ENCODE measurements around the gene GNE.
A peak's percentile ranks its signal among the peaks of the same experiment; 100 is the strongest.

GNE gene

GRCh38 chr9:36222449-36222848 lies 35.8 kb downstream of the GNE start:
- no peak for DNase-seq (ENCODE audit: low read depth)
- Histone ChIP-seq H3K9ac (ENCODE audit: low read length) (no peak overlapping the region), H3K27me3 (replicated peaks; ENCODE audit: control insufficient read depth, insufficient read depth, low read length) (no peaks in the 10 kb centered on the region), H3K4me3 (ENCODE audit: low read length) (no peak overlapping the region), H3K36me3 (ENCODE audit: control insufficient read depth, insufficient read depth, low read length, severe bottlenecking) (peaks cover 95% of the 10 kb centered on the region), H3K9me3 (ENCODE audit: control insufficient read depth, low read length) (peaks cover 5% of the 10 kb centered on the region), H3K4me1 (ENCODE audit: control insufficient read depth, insufficient read depth, low read length) (no peaks in the 10 kb centered on the region)

- Histone ChIP-seq H3K4me1 (ENCODE audit: control insufficient read depth, insufficient read depth, low read length) (no peaks in the 10 kb centered on the region), H3K4me3 (ENCODE audit: low read length) (no peak overlapping the region), H3K36me3 (ENCODE audit: control insufficient read depth, insufficient read depth, low read length, severe bottlenecking) (peaks cover 94% of the 10 kb centered on the region), H3K9me3 (ENCODE audit: control insufficient read depth, low read length) (peaks cover 5% of the 10 kb centered on the region), H3K9ac (ENCODE audit: low read length) (no peak overlapping the region), H3K27me3 (replicated peaks; ENCODE audit: control insufficient read depth, insufficient read depth, low read length) (no peaks in the 10 kb centered on the region)
- no peak for DNase-seq (ENCODE audit: low read depth)
These were observed 36.6 kb downstream of the GNE start for GRCh38 chr9:36221667-36222066.

GRCh38 chr9:36218411-36218901 lies 39.8 kb downstream of the GNE start:
- no peak overlapping the region for H3K4me3 ChIP-seq (ENCODE audit: low read length)
- peaks cover 27% of the 10 kb centered on the region for H3K4me1 ChIP-seq (ENCODE audit: control insufficient read depth, insufficient read depth, low read length)
- H3K9me3 ChIP-seq (ENCODE audit: control insufficient read depth, low read length), result peaks cover 5% of the 10 kb centered on the region
- no peak overlapping the region for H3K9ac ChIP-seq (ENCODE audit: low read length)
- no peak for DNase-seq (ENCODE audit: low read depth)
- peaks cover 81% of the 10 kb centered on the region for H3K36me3 ChIP-seq (ENCODE audit: control insufficient read depth, insufficient read depth, low read length, severe bottlenecking)
- no peaks in the 10 kb centered on the region for H3K27me3 ChIP-seq (replicated peaks; ENCODE audit: control insufficient read depth, insufficient read depth, low read length)

GRCh38 chr9:36218011-36218410 lies 40.2 kb downstream of the GNE start:
- DNase-seq (ENCODE audit: low read depth), result no peak
- peaks cover 5% of the 10 kb centered on the region for H3K9me3 ChIP-seq (ENCODE audit: control insufficient read depth, low read length)
- H3K9ac ChIP-seq (ENCODE audit: low read length), result no peak overlapping the region
- peaks cover 81% of the 10 kb centered on the region for H3K36me3 ChIP-seq (ENCODE audit: control insufficient read depth, insufficient read depth, low read length, severe bottlenecking)
- peaks cover 30% of the 10 kb centered on the region for H3K4me1 ChIP-seq (ENCODE audit: control insufficient read depth, insufficient read depth, low read length)
- H3K4me3 ChIP-seq (ENCODE audit: low read length), result no peak overlapping the region
- no peaks in the 10 kb centered on the region for H3K27me3 ChIP-seq (replicated peaks; ENCODE audit: control insufficient read depth, insufficient read depth, low read length)

GRCh38 chr9:36217256-36217968 lies 40.8 kb downstream of the GNE start:
- no peak overlapping the region for H3K9ac ChIP-seq (ENCODE audit: low read length)
- peaks cover 81% of the 10 kb centered on the region for H3K36me3 ChIP-seq (ENCODE audit: control insufficient read depth, insufficient read depth, low read length, severe bottlenecking)
- H3K27me3 ChIP-seq (replicated peaks; ENCODE audit: control insufficient read depth, insufficient read depth, low read length), result no peaks in the 10 kb centered on the region
- peaks cover 1% of the 10 kb centered on the region for H3K9me3 ChIP-seq (ENCODE audit: control insufficient read depth, low read length)
- DNase-seq (ENCODE audit: low read depth), result no peak
- peaks cover 36% of the 10 kb centered on the region for H3K4me1 ChIP-seq (ENCODE audit: control insufficient read depth, insufficient read depth, low read length)
- no peak overlapping the region for H3K4me3 ChIP-seq (ENCODE audit: low read length)

GRCh38 chr9:36214571-36214970 lies 43.7 kb downstream of the GNE start:
- no peak overlapping the region for H3K4me3 ChIP-seq (ENCODE audit: low read length)
- H3K9me3 ChIP-seq (ENCODE audit: control insufficient read depth, low read length), result no peaks in the 10 kb centered on the region
- H3K36me3 ChIP-seq (ENCODE audit: control insufficient read depth, insufficient read depth, low read length, severe bottlenecking), result peaks cover 84% of the 10 kb centered on the region
- peak; percentile 51 for DNase-seq (ENCODE audit: low read depth)
- peaks cover 48% of the 10 kb centered on the region for H3K4me1 ChIP-seq (ENCODE audit: control insufficient read depth, insufficient read depth, low read length)
- H3K27me3 ChIP-seq (replicated peaks; ENCODE audit: control insufficient read depth, insufficient read depth, low read length), result no peaks in the 10 kb centered on the region
- H3K9ac ChIP-seq (ENCODE audit: low read length), result no peak overlapping the region

- no peaks in the 10 kb centered on the region for H3K27me3 ChIP-seq (replicated peaks; ENCODE audit: control insufficient read depth, insufficient read depth, low read length)
- peaks cover 50% of the 10 kb centered on the region for H3K4me1 ChIP-seq (ENCODE audit: control insufficient read depth, insufficient read depth, low read length)
- no peak for DNase-seq (ENCODE audit: low read depth)
- no peak overlapping the region for H3K9ac ChIP-seq (ENCODE audit: low read length)
- H3K36me3 ChIP-seq (ENCODE audit: control insufficient read depth, insufficient read depth, low read length, severe bottlenecking), result peaks cover 84% of the 10 kb centered on the region
- no peak overlapping the region for H3K4me3 ChIP-seq (ENCODE audit: low read length)
- H3K9me3 ChIP-seq (ENCODE audit: control insufficient read depth, low read length), result no peaks in the 10 kb centered on the region
These were observed 44.3 kb downstream of the GNE start for GRCh38 chr9:36213989-36214388.

GRCh38 chr9:36213387-36213786 lies 44.9 kb downstream of the GNE start:
- H3K4me1 ChIP-seq (ENCODE audit: control insufficient read depth, insufficient read depth, low read length), result peaks cover 56% of the 10 kb centered on the region
- no peak overlapping the region for H3K9ac ChIP-seq (ENCODE audit: low read length)
- H3K27me3 ChIP-seq (replicated peaks; ENCODE audit: control insufficient read depth, insufficient read depth, low read length), result no peaks in the 10 kb centered on the region
- H3K9me3 ChIP-seq (ENCODE audit: control insufficient read depth, low read length), result no peaks in the 10 kb centered on the region
- peaks cover 84% of the 10 kb centered on the region for H3K36me3 ChIP-seq (ENCODE audit: control insufficient read depth, insufficient read depth, low read length, severe bottlenecking)
- H3K4me3 ChIP-seq (ENCODE audit: low read length), result no peak overlapping the region
- DNase-seq (ENCODE audit: low read depth), result no peak

- Histone ChIP-seq H3K9me3 (ENCODE audit: control insufficient read depth, low read length) (no peaks in the 10 kb centered on the region), H3K4me1 (ENCODE audit: control insufficient read depth, insufficient read depth, low read length) (peaks cover 72% of the 10 kb centered on the region), H3K9ac (ENCODE audit: low read length) (no peak overlapping the region), H3K27me3 (replicated peaks; ENCODE audit: control insufficient read depth, insufficient read depth, low read length) (no peaks in the 10 kb centered on the region), H3K36me3 (ENCODE audit: control insufficient read depth, insufficient read depth, low read length, severe bottlenecking) (peaks cover 86% of the 10 kb centered on the region), H3K4me3 (ENCODE audit: low read length) (no peak overlapping the region)
- DNase-seq (ENCODE audit: low read depth), result no peak
These were observed 46.7 kb downstream of the GNE start for GRCh38 chr9:36211510-36211909.

GRCh38 chr9:36210722-36211121 lies 47.5 kb downstream of the GNE start:
- no peaks in the 10 kb centered on the region for H3K27me3 ChIP-seq (replicated peaks; ENCODE audit: control insufficient read depth, insufficient read depth, low read length)
- peaks cover 89% of the 10 kb centered on the region for H3K36me3 ChIP-seq (ENCODE audit: control insufficient read depth, insufficient read depth, low read length, severe bottlenecking)
- no peak overlapping the region for H3K9ac ChIP-seq (ENCODE audit: low read length)
- DNase-seq (ENCODE audit: low read depth), result no peak
- H3K9me3 ChIP-seq (ENCODE audit: control insufficient read depth, low read length), result no peaks in the 10 kb centered on the region
- H3K4me3 ChIP-seq (ENCODE audit: low read length), result no peak overlapping the region
- peaks cover 72% of the 10 kb centered on the region for H3K4me1 ChIP-seq (ENCODE audit: control insufficient read depth, insufficient read depth, low read length)

GRCh38 chr9:36208521-36209253 lies 49.6 kb downstream of the GNE start:
- Histone ChIP-seq H3K9me3 (ENCODE audit: control insufficient read depth, low read length) (no peaks in the 10 kb centered on the region), H3K36me3 (ENCODE audit: control insufficient read depth, insufficient read depth, low read length, severe bottlenecking) (peaks cover 98% of the 10 kb centered on the region)

More at GRCh38 chr9:36208521-36209253, 49.6 kb downstream of the GNE start:
- Histone ChIP-seq H3K4me3 (ENCODE audit: low read length) (no peak overlapping the region), H3K27me3 (replicated peaks; ENCODE audit: control insufficient read depth, insufficient read depth, low read length) (no peaks in the 10 kb centered on the region), H3K4me1 (ENCODE audit: control insufficient read depth, insufficient read depth, low read length) (peaks cover 51% of the 10 kb centered on the region), H3K9ac (ENCODE audit: low read length) (peak overlapping the region; percentile 56)
- DNase-seq (ENCODE audit: low read depth), result no peak
